GM21528 (cell line): ENCODE results near the gene METTL18.
"Not testable (repeated sequence)": the region's sequence is repeated elsewhere in the genome, so short reads cannot be mapped to it uniquely, and the experiment has no call there.

Source experiments
- ATAC-seq: cut with Tn5 transposase; IDR thresholded peaks from one replicate; pipeline ENCODE4 v1.9.1; 2021; ENCODE audit warnings: mild to moderate bottlenecking, moderate library complexity; ENCODE audit not compliant: unreplicated experiment, low FRiP score

METTL18 gene

DNA sequence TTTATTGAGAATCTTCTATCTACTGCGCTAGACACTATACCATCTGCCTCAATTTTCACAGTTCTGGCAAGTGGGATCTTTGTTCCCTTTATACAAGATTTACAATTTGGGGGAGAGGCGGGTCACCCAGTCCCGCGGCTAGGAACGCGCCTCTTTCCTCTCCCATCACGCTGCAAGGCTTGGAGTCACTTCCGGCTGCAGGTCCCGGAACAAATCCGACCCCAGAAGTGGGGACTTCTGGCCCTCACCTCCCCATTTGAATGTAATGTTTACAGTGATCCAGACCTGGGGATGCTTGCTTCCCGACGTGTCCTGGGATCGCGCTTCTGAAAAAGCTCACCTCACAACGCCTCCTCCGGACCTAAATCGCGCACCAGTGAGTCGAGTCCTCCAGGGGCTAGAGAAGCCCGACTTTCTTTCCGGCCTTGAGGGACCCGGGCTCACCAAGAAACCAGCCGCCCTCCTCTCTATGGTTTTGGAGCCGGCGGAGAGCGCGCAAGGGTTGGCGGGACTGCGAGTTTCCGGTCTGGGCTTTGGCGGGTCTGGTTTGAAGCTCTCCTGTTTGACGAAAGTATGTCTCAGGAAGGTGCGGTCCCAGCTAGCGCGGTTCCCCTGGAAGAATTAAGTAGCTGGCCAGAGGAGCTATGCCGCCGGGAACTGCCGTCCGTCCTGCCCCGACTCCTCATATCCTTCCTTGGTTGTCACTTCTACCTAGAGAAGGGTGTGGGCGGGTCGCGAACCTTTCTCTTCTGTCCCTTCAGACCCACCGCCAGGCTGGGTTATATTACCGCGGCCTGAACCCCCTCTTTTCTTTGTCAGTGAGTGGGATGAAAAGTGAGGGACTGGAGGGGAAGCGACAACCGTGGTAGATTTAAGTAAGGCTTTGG, at the start of gene METTL18:
METTL18 (minus strand) TSS at position 378 of the 887 bp plus-strand sequence. CDS start 1,212 bp downstream, outside the sequence.
- ATAC-seq = peak; percentile 96

DNA sequence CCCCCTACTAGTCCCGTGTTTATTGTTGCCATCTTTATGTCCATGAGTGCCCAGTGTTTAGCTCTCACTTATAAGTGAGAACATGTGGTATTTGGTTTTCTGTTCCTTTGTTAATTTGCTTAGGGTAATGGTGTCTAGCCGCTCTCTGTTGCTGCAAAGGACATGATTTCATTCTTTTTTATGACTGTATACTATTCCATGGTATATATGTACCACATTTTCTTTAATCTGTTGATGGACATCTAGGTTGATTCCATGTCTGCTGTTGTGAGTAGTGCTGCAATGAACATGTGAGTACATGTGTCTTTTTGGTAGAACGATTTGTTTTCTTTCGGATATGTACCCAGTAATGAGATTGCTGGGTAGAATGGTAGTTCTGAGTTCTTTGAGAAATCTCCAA, 44.2 kb upstream of the METTL18 start:
- ATAC-seq = no peak

DNA sequence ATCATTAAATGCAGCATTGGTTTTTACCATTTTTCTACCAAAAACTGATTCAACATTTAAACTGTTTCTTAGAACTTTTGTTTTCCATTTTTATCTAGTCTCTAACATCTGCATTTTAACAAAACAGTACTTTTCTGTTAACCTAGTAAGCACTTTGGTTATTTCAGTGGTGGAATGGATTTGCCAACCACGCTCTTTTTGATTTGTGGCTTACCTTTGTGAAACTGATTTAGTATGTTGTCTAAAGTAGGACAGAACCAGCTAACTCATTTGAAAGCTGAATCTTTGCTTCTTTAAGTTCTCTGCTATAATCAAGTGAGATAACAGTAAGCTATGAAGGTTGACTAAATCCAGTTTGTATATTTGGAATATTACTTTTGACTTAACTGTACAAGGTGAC, 41.5 kb upstream of the METTL18 start:
- no peak for ATAC-seq

- ATAC-seq = no peak
These were observed 40.9 kb upstream of the METTL18 start for GRCh38 chr1:169835647-169836046.

GRCh38 chr1:169834869-169835268, 40.2 kb upstream of the METTL18 start:
- no peak for ATAC-seq

- no peak for ATAC-seq
These were observed 38.6 kb upstream of the METTL18 start for GRCh38 chr1:169833179-169833901.

- no peak for ATAC-seq
These were observed 35.0 kb upstream of the METTL18 start for GRCh38 chr1:169829671-169830070.

DNA sequence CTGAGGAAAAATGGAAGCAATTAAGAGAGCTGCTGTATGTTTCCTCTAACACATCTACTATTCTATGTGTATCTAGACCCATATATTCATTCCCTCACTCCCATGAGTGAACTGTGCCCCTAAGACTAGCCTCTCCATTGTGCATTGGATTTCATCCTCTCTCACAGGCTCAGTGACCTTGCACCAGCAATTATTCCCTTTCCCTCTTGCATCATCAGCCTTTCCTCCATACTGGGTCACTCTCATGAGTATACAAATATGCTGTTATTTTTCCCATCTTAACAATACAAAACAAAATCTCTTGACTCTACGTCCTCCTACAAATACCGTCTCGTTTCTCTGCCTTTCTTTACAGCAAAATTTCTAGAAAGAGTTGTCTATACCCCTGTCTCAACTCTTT, 29.4 kb upstream of the METTL18 start:
- ATAC-seq = no peak

GRCh38 chr1:169821500-169821899, 26.8 kb upstream of the METTL18 start:
- no peak for ATAC-seq

DNA sequence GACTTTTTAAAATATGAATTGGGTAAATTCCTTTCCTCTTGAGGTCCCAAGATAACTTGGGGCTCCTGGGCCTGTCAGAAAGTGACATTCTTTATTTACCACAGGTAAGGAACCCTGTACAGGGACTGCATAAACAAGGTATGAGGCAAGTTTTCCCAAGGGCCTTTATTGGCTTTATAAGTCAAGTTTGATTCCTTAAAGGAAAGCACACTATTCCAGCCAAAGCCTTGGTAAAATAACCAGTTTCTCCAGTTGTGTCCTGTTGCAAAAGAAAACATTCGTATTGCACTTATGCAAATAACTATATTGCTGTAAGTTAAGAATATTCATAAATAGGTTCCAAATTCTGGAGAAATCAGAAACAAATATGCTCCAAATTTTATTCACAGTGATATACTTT, 21.9 kb upstream of the METTL18 start:
- ATAC-seq = no peak

DNA sequence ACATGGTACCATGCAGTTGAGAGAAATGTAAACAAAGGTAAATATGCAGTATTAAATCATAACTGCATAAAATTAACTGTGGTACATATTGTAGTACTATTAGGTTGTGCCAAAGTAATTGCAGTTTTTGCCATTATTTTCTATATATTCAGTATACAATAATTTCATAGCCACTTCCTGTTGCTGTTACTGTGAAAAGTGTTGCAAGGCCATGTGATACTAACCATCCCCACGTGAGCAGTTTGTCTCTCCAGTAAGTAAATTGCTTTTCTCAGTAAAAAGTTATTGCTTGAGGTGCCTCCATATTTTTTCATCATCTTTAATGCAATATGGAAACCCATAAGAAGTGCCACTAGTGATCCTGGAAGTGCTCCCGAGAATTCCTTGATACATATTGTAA, 19.6 kb upstream of the METTL18 start:
- ATAC-seq = no peak

GRCh38 chr1:169812131-169812530, 17.4 kb upstream of the METTL18 start:
- no peak for ATAC-seq

- ATAC-seq = not testable (repeated sequence)
These were observed 16.8 kb upstream of the METTL18 start for GRCh38 chr1:169811418-169812035.

- peak; percentile 58 for ATAC-seq
These were observed 14.8 kb upstream of the METTL18 start for GRCh38 chr1:169809370-169810095.

DNA sequence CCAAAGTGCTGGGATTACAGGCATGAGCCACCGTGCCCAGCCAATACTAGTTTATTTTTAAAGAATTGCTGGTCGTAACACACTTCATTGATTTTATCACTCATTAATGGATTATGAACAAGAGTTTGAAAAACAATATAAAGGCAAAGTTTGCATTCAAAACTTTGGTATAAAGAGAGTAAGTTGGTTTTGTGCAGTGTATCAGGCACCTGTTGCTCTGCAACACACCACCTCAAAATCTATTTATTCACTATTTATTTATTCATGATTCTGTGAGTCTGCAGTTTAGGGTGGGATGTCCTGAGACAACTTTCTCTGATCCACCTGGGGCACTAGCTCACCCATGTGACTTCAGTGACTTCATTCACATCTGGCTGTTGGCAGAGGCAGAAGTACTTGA, 10.2 kb upstream of the METTL18 start:
- no peak for ATAC-seq

DNA sequence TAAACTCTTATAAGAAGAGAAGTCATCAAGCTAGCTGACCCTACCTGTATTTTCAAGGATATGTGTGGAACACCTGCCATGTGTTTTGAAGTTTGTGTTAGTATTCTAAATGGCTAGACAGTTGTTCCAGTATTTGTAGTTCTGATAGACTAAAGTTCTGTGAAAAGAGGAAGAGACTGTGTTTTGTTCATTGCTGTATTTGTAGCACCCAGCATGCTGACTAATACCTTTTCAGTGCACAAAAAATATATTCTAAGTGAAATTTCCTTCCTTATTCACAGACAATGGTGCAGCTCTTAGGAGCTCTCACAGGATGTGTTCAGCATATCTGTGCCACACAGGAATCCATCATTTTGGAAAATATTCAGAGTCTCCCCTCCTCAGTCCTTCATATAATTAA, 8.2 kb upstream of the METTL18 start:
- ATAC-seq = no peak

GRCh38 chr1:169797281-169797680, 2.6 kb upstream of the METTL18 start:
- ATAC-seq = no peak

DNA sequence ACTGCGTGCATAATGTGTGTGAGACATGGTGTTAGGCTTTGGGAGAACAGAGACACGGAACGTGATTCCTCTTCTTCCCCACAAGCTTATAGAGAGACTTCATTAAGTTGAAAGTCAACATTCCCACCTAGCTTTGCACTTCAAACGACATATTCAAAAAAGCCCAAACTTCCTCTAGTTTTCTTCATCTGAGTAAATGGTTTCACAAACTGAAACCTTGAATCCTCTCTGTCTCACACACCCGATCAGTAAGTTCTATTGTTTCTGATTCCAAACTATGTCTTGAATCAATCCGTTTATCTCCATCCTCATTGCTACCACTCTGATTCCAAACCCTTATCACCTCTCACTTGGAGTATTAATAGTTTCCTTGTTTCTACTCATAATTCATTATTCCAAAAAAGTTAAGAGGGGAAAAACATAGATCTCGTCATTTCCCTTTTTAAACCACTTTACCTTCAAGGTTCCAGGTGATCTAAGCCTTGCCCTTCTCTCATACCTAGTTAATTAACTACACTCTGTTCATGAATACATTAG, 1.6 kb upstream of the METTL18 start:
- ATAC-seq = no peak

- no peak for ATAC-seq
These were observed 980 bp upstream of the METTL18 start for GRCh38 chr1:169795687-169796086.

DNA sequence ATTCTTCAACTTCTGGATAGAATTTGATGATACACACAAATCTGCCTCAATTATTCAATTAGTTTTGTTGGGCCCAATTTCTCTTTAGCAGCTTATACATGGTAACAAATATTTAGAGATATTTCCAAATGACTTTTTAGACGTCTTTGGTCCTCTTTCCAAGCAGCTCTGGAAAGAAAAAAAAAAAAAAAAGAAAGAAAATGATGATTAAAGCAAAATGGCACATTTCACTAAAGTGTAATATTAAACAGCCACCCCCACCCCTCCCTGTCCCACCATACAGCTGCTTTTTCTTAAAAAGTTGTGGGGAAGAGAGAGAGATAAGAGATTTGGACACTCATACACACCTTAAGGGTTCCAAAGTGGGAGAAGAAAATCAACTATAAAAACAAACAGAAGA, 977 bp downstream of the METTL18 start:
- ATAC-seq = no peak
